HG02885 (cell line): ENCODE results near the gene MRPS17.
"Not testable (repeated sequence)": the region's sequence is repeated elsewhere in the genome, so short reads cannot be mapped to it uniquely, and the experiment has no call there.

ENCODE experiments used
- ATAC-seq: cut with Tn5 transposase; IDR thresholded peaks from one replicate; pipeline ENCODE4 v1.9.1; 2021; ENCODE audit warnings: mild to moderate bottlenecking; ENCODE audit not compliant: unreplicated experiment, poor library complexity

The MRPS17 gene

DNA sequence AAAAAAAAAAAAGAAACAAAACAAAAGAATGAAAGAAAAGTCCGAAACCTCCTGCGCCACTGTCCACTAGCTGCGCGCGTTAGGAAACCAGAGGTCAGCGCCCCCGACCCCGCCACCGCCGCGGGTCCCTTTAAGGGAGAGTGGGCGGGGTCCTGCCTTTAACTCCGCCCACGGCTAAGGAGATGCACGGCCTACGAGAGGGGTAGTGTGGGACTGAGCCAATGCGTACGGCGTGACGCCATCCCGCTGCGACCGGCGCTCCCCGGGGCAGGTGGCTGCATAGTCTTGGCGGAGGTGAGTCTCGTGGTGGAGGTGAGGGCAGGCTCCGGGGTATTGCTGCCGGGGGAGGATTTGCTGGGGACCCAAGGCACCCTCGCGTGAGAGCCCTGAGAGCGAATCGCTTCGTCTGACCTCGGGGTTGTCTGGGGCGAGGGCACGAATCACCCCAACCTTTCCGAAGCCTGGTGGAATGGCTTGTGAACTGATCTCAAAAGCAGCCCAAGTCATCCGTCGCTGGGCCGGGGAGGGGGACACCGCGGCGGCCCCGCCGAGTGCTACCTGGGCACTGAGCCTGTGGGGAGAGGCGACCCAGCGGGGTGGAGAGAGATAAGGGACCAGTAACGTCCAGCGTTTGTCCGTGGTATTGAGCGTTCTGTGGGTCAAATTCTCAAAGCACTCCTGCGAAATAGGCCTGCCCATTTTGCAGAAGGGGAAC is at the start of gene MRPS17:
MRPS17 (plus strand) TSS at position 241 of the 715 bp plus-strand sequence. CDS start 1,319 bp downstream, outside the sequence.
- peak; percentile 100 for ATAC-seq

- peak; percentile 97 for ATAC-seq
These were observed 47.5 kb upstream of the MRPS17 start for GRCh38 chr7:55903985-55904759.

DNA sequence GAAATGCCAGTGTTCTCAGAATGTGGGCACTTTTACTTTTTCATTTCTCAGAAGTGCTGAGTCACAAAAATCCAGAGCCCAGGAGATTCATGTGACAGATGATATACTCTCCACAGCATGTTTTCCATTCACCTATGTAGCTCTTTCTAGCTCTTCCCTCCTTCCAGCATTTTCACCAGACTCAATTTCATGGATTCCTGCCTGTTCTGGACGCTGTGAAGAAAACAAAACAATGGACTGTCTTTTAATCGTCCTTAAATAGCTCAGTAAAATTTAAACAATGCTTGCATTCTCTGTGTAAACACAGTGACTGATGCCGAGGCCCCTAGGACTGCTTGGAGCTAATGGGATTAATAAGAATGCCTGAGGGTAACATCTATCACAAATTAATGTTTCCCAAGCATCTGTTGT is 38.9 kb upstream of the MRPS17 start:
- ATAC-seq, result no peak

- no peak for ATAC-seq
These were observed 33.9 kb upstream of the MRPS17 start for GRCh38 chr7:55917771-55918170.

- no peak for ATAC-seq
These were observed 23.5 kb upstream of the MRPS17 start for GRCh38 chr7:55928006-55928767.

- ATAC-seq, result no peak
These were observed 20.1 kb upstream of the MRPS17 start for GRCh38 chr7:55931421-55932151.

DNA sequence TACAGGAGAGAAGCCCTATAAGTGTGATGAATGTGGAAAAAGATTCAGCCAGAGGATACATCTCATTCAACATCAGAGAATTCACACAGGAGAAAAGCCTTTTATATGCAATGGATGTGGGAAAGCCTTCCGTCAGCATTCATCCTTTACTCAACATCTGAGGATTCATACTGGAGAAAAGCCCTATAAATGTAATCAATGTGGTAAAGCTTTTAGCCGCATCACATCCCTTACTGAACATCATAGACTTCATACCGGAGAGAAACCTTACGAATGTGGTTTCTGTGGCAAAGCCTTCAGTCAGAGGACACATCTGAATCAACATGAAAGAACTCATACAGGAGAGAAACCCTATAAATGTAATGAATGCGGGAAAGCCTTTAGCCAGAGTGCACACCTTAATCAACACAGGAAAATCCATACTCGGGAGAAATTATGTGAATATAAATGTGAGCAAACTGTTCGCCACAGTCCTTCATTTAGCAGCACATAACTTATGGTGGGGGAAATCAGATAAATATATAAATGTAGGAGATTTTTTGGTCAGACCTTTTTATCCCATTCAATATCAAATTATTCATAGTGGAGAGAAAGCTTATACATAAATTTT is 12.1 kb upstream of the MRPS17 start:
- no peak for ATAC-seq

DNA sequence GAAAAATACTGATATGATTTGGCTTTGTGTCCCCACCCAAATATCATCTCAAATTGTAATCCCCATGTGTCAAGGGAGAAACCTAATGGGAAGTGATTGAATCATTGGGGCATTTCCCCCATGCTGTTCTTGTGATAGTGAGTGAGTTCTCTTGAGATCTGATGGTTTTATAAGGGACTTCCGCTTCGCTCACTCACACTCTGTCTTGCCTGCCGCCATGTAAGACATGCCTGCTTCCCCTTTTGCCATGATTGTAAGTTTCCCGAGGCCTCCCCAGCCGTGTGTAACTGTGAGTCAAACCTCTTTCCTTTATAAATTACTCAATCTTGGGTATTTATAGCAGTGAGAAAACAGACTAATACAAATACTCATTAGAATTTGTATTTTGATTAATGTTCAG is 5.1 kb upstream of the MRPS17 start:
- ATAC-seq, result no peak

DNA sequence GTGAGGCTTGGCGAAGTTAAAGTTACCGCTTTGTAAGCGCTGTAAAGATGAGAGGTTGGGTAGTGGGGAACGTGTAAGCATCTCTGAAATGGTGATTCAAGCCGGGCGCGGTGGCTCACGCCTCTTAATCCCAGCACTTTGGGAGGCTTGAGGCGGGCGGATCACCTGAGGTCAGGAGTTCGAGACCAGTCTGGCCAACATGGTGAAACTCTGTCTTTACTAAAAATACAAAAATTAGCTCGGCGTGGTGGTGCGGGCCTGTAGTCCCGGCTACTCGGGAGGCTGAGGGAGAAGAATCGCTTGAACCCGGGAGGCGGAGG is 635 bp downstream of the MRPS17 start:
- ATAC-seq, result not testable (repeated sequence)

DNA sequence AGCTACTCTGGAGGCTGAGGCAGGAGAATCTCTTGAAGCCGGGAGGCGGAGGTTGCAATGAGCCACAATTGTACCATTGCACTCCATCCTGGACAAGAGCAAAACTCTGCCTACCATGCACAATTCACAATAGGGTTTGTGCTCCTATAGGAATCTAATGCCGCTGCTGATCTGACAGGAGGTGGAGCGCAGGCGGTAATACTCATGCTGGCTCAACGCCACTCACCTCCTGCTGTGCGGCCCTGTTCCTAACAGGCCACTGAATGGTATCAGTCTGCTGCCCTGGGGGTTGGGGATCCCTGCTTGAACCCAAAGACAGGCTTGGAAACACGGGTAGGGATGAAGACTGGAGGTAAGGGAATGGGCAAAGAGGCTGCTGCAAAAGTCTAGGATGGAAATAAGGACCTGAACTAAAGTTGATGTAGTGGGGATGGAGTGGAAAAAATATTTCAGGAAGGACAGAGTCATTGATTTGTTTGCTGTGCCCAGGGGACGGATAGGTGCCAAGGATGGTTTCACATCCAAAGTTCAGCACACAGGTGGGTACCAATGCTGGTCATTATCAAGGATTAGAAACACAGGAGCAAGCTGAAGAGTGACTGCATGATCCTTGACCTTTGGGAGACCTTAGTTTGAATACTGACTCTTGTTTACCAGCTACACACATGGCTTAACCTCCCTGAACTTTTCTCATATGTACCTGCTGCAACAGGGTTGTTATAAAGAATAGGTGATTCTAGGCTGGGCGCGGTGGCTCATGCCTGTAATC is 2.2 kb downstream of the MRPS17 start:
- no peak for ATAC-seq

DNA sequence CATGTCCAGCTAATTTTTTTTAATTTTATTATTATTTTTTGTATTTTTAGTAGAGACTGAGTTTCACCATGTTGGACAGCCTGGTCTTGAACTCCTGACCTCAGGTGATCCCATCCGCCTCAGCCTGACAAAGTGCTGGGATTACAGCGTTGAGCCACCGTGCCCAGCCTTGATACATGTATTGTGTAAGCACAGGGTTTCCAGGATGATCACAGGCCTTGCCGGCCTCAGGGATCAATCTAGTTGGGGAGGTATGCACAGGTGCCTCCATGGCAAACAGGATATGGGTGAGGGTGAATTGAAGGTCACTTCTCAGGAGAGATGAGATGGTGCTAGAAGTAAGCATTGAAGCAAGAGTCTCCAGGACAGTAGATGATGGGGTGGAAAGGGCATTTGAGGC is 5.5 kb downstream of the MRPS17 start:
- no peak for ATAC-seq

DNA sequence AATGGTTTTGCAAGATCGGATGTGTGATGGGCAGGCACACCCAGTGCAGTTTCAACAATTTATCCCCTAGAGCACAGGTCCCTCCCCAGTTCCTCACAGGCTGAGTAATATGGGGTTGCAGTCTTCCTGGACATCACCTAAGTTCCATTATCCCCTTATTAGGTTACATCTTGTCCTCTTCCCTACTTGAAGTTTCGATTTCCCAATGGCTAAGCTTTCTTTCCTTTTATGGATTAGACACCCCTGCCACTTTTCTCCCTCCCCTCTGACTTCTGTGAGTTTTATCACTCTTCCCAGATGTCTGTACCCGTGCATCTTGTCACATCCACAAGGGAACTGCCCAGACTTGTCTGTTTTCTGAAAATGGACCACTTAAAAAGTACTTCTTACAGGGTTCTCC is 10.3 kb downstream of the MRPS17 start:
- ATAC-seq, result no peak

- no peak for ATAC-seq
These were observed 12.0 kb downstream of the MRPS17 start for GRCh38 chr7:55963584-55964168.

GRCh38 chr7:55964261-55965099 is 12.8 kb downstream of the MRPS17 start, which contains the start of gene NIPSNAP2:
NIPSNAP2 (plus strand) TSS chr7:55964585; CDS start chr7:55964610, 25 bp downstream.
- peak; percentile 85 for ATAC-seq

- ATAC-seq, result no peak
These were observed 13.4 kb downstream of the MRPS17 start for GRCh38 chr7:55965100-55965470.

DNA sequence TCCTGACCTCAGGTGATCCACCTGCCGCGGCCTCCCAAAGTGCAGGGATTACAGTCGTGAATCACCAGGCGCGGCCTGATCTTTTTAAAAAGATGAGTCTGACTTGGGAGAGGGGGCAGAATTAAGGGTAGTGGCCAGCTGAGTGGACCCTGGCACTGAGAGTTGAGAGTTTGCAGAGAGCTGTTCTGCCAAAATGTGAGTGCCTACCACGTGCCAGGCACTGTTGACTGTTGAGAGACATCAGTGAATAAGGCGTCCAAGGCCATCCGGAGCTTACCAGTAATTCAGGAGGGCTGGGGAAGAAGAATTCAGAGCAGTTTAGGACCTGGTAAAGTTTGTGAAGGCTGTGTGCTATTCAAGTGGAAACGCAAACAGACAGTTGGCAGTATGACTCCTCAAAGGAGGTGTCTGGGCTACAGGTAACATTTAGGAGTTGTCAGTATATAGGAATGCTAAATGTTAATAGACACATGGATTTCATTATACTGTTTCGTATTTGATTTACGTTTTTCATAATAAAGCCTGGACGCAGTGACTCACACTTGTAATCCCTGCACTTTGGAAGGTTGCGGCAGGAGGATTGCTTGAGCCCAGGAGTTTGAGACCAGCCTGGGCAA is 14.2 kb downstream of the MRPS17 start:
- no peak for ATAC-seq

GRCh38 chr7:55966851-55967250 is 15.2 kb downstream of the MRPS17 start:
- no peak for ATAC-seq

DNA sequence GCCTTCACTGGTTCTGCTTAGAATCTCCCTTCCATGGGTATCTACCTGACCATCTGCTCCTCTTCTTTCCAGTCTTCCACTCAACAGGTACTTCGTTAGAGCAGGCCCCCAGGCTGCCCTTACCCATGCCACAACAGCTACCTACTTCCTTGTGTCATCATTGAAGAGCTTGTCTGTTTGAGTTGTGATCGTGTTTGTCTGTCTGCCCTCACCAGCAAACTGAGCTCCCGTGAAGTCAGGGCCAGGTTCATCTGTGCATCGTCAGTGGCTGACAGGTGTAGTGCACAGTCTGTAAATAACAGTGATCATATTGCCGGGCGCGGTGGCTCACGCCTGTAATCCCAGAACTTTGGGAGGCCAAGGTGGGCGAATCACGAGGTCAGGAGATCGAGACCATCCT is 17.7 kb downstream of the MRPS17 start:
- no peak for ATAC-seq
